ENCODE data around the gene LBX2.
A peak's percentile ranks its signal among the peaks of the same experiment; 100 is the strongest.
"Not testable (repeated sequence)": the region's sequence is repeated elsewhere in the genome, so short reads cannot be mapped to it uniquely, and the experiment has no call there.

LBX2 gene

GRCh38 chr2:74503506-74504475 lies 4.4 kb upstream of the LBX2 start:
- DNase-seq: no peak

GRCh38 chr2:74502720-74503505 lies 3.5 kb upstream of the LBX2 start:
- no peak for DNase-seq

- no peak for DNase-seq
Measured at GRCh38 chr2:74502147-74502719, 2.8 kb upstream of the LBX2 start.

DNA sequence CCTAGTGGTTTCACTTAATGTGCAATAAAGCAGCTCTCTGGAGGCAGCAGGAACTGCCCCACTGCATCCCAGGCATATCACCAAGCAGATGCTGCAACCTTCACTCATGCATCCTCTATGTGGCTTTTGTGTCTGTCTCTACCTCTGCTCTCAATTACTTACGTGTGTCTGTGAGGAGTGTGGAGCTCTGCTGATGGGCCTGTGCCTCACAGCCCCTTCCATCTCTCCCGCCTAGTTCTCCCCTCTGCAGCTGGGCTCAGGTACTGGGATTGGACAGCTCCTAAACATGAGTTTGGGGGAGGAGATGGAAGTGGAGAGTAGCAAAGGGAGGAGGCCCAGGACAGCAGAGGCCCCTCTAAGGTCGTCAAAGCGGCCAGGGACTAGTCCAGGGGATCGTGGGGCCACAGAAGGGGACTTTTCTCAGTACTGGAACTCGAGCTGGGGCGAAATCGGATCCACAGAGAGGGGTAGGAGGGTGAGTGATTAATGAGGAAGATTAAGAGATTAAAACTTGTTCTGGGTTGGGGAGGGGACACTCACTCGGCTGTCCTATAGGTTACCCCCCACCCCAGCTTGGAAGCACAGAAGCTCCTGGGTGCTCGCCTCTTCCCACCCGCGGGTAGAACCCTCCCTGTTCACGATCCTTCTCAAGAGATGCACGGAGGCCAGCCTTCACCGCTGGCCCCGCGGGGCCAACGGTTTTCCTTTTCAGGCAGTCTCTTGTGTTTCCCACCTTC lies 2.1 kb upstream of the LBX2 start:
- DNase-seq: no peak

DNA sequence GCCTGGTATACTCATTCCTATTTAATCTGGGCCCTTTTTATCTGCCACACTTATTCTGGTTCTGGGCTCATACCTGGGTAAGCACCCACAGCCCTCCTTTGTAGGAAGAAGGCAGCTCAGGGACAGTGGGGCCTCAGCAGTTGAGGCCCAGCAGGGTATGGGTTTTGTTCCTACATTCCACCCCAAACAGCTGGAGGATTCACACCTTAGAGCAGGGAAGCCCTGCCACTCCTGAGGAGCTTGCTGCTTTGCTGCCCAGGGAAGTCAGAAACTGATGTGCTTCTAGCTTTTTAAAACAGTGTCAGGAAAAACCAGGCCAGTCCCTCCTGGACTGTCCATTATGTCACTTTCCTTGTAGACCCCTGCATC lies 1.2 kb upstream of the LBX2 start:
- DNase-seq: no peak

DNA sequence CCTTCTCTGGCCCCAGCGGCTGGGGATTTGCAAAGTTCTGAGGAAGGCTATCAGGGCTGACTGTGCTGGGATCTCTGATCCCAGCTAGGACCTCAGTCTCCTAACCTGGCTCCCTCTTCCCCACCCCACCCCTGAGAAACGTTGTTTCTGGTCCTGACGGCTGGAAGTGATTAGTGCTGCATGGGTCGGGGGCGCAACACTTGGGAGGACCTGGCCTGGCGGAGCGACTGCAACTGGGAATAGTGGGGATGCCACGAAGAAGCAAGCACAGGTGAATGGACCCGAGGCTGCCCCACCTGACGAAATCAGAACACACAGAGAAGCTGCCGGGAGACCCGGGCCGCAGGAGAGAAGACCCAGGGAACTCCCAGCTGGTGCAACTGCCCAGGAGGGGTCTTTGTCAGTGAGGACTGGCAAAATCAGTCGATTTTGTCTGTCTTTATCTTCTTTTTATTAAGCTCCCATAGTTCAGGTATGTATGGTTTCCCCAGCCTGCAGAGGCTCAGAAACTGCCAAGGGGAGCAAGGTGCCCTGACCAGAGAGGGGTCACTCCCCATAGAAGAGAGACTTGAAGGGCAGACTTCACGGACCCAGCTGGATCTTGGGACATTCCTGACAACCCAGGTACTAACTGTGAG lies 656 bp upstream of the LBX2 start:
- DNase-seq: no peak

DNA sequence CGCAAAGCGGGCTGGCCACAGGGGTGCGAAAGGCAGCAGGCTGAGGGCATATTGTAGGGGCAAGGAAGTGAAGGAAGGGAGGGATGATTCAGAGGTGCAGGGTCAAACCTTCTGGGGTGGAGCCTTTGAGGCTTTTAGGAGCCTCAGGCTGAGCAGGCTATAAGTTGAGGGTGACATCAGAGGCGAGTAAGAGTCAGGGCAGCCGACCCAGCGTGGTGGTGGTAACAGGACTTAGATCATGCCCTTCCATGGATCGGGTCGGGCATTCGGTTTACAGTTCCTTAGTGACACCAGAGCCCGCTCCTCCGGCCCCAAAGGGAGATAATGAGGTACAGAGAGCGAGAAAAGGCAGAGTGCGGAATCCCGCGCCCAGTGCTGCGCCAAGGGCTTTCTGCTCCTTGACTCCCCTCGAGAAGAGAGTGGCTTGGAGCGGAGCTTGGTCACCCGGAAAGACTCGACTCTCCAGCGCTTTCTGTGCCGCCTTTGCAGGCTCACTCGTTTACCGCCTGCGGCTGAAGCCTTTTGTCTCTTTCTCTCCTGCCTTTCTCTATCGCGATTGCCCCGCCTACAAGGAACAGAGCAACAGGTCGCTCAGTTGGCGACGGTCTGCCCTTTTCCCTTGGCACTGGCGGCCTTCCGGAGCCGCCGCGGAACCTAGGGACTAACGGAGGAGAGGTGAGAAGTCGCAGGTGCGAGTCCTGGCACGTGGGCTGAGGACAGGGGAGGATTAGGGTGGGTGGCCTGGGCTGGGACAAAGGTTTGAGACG lies 720 bp downstream of the LBX2 start:
- no peak for DNase-seq

DNA sequence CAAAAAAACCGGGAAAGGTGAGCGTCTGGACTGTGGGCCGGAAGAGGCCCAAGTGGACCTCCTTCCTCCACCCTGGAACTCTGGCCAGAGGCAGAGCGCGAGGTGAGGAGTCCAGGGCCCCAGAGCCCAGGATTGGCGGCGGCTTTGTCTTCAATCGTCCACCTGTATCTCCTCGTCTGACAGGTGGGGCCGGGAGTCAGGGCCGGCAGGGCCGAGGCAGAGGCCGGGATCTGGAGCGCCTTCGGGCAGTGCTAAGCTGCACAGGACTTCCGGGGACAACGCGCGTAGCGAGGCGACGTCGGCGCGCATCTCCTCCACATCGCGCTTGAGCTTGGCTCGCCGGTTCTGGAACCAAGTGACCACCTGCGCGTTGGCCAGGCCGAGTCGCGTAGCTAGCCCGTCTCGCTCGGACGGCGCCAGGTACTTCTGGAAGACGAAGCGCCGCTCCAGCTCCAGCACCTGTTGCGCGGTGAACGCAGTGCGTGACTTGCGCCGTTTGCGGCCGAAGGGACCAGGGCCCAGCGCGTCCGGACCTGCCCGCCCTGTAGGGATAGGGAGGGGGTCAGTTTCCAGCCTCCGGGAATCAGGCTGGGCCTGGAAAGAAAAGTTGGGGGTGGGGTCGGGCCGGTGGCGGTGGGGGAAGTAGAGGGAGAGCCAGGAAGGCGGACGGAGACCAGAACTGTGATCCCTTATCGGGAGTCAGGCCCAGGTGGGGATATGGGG lies 1.5 kb downstream of the LBX2 start:
- DNase-seq: peak; percentile 18

DNA sequence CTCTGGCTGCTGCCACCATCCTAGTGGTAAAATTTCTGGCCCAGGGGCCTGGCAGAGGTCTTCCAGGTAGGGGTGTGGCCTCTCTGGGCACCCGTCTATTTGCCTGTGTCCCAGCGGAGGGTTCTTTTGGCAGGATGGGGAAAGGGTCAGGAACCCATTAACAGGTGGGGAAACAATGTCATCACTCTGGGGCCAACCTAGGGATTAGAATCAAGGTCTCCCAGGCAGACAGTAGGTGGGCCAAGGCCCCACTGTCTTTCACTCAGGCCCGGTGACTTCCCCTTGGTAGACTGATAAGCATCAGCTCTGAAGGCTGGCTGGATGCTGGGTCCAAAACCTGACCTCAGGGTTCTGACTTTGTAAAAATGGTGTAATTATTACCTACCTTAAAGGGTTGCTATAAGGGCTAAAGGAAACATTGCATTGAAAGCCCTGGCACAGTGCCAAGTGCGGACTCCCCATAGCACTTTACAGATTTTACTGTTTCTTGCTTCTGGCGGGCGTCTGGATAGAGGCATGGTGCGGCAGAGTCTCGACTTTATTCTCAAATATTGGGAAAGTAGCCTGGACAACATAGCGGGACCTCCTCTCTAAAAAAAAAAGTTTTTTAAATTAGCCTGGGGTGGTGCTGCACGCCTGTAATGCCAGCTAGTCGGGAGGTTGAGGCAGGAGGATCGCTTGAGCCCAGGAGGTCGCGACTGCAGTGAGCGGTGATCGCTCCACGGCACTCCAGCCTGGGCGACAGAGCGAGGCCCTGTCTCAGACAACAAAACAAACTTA lies 2.2 kb downstream of the LBX2 start:
- no peak for DNase-seq

DNA sequence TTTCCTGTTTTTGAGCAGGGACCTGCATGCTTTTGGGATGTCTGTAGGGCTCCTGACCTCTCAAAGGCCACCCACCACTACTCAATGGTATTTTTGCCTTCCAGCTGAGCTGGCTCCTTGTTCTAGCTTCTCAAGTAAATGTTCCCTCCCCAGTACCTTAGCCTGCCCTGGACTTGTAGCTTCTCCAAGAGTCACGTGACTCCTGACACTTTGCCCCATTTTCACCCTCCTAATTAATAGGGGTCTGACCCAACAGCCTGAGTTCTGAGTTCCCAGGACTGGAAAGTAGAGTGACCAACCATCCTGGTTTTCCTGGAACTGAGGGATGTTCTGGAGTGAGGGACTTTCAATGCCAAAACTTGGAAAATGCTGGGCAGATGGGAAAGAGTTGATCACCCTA lies 4.0 kb downstream of the LBX2 start:
- DNase-seq: no peak

DNA sequence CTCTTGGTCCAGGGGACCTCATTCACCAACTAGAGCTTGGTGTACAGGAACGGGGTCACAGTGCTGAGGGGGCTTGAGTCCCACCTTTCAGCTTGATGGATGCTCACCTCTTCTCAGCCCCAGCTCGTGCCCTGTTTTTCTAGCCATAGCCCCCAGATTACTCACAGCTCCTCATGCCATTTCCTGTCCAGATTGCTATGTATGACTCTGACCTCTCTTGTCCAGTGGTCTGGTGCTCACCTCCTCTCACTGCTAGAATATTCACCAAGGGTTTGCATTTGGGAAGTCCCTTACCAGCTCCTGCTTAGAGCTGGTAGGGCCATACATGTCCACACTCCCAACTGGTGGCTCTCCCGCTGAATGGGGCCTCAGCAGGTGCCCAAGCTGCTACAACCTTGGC lies 5.9 kb downstream of the LBX2 start:
- DNase-seq: no peak

DNA sequence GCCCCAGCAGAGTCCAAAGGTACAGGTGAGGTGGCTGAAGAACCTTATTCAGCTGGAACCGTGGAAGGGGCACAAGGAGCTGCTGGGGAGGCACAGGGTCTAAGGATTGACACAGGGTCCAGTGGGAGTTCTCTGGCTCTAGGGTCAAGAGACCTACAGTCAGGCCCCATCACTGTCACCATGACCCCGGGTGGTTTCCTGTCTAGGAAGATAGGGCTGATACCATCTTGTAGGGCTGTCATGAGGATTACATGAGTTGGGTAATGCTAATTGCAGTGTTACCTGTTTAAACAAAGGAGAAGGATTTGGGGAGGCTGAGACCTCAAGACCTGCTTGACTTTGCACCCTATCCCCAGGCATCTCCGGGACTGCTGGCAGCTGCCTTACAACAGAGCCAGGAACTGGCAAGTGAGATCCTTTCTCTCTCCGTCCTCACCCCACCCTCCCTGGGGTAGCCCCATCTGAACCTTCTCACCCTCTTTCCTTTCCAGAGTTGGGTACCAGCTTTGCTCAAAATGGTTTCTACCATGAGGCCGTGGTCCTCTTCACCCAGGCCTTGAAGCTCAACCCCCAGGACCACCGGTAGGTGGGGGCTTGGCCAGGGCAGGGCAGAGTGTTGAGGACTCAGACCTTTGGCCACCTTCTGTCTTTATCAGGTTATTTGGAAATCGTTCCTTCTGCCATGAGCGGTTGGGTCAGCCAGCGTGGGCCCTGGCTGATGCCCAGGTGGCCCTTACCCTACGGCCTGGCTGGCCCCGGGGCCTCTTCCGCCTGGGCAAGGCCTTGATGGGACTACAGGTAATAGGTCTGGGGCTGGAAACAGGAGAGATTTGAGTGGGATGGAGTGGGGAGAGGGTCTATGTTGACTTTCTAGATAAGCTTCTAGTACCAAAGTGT lies 7.5 kb downstream of the LBX2 start:
- no peak for DNase-seq

DNA sequence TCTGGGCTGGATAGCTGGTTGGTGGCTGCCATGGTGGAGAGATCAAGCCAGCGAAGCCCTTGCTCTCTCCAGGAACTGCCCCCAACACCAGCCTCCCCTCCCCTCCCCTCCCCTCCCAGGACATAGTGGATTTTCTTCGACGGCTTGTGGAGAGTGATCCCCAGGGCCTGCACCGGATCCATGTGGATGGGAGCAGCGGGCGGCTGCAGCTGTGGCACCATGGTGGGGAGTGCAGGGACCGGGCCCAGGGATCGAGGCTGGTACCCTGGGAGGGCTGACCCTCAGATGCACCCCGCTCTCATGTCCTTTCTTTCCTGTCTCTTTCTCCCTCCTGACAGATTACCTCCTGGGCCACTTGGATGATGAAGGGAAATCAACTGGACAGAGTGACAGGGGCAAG lies 9.5 kb downstream of the LBX2 start:
- no peak for DNase-seq

DNA sequence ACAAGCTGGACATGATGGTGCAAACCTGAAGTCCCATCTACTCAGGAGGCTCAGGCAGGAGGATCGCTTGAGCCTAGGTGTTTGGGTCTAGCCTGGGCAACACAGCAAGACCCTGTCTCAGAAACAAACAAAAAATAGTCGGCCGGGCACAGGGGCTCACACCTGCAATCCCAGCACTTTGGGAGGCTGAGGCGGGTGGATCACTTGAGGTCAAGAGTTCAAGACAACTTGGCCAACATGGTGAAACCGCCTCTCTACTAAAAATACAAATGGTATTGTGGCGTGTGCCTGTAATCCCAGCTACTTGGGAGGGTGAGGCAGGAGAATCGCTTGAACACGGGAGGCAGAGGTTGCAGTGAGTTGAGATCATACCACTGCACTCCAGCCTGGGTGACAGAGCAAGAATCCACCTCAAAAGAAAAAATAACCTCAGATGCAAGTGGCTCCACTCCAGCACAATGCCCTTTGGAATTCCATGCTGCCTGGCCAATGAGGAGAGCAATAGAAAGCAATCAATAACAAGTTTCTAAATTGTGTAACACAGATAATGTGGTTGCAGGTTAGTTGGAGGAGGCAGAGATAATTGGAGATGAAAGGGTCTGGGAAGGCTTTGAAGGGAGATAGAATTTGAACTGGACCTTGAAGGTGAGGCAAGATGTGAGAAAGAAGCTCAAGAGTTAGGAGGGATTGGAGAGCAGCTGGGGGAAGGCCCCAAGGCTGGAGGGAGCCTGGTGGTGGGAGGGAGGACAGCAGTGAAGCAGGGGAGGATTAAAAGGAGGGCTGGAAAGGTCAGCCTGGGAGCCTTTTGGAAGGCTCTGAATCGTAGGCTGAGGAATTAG lies 10.5 kb downstream of the LBX2 start:
- DNase-seq: no peak

- DNase-seq: no peak
Measured at GRCh38 chr2:74486141-74486540, 13.3 kb downstream of the LBX2 start.

GRCh38 chr2:74483675-74484164 lies 15.7 kb downstream of the LBX2 start:
- DNase-seq: not testable (repeated sequence)

DNA sequence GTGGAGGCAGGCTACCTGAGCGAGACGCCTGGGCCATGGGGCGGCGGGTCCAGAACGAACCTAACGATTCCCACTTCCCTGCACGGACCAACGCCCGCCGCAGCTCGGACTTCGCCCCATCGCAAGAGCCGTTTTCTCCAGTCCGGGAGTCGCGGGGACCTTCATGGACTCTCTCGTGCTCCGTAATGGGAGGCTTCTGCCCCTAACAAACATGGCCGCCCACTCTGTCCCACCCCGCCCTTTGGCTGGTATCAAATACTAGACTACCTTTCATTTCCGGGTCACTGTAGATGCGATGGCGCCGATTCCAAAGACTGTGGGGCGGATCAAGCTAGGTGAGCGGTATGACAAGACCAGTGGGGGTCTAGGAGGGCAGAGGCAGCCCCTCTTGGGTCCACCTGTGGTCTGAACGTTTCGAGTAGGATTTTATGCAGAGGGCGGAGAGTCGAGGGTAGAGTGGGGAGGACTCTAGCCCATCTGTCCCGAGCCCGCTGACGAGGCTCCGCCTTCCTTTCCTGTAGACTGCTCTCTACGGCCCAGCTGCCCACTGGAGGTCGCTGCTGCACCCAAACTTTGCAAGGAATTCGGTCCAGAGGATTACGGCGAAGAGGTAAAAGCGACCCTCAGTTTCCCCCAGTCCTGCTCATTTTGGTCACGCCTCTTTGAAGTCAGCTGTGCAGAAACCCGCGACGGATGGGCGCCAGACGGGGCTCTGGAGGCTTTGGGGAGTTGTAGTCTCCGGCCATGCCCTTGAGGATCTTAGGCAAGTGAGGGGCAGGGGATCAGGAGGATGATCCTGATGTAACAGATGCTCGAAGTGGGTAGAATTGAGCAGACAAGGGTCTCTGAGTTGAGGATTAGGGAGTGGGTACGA lies 16.4 kb downstream of the LBX2 start, which contains the start of the genes CCDC142 and TTC31:
Gene CCDC142, minus strand, starts transcription at position 198 of the 874 bp plus-strand sequence. Its CDS starts 161 bp downstream, at position 37.
Gene TTC31, plus strand, starts transcription at position 281 of the 874 bp plus-strand sequence. Its CDS starts 15 bp downstream, at position 296.
- peak; percentile 91 for DNase-seq
